Brain microvascular endothelial cell (primary cell): Measurements from ENCODE around the gene C1QTNF12.

Experiments used
- DNase-seq: peaks from one replicate; pipeline ENCODE4 v3.0.0-alpha.2; 2020
- H3K27ac ChIP-seq: fragments of 250-450 bp; sonication (Bioruptor Pico); 2 replicates; pipeline ENCODE4 v1.5.1; 2020; ENCODE audit warnings: mild to moderate bottlenecking, moderate library complexity
- H3K27me3 ChIP-seq: fragments of 250-450 bp; sonication (Bioruptor Pico); replicated peaks from 2 replicates; pipeline ENCODE4 v1.5.1; 2020; ENCODE audit warnings: mild to moderate bottlenecking
- H3K36me3 ChIP-seq: fragments of 250-450 bp; sonication (Bioruptor Pico); replicated peaks from 2 replicates; pipeline ENCODE4 v1.5.1; 2020; ENCODE audit warnings: mild to moderate bottlenecking
- H3K4me3 ChIP-seq: 2 replicates; pipeline ENCODE4 v1.5.1; 2011; ENCODE audit warnings: low read depth, mild to moderate bottlenecking, control low read depth, low read length, moderate library complexity
- in situ Hi-C: cut with HindIII; loops from 2 replicates; pipeline ENCODE4 v1.10.0; 2017; ENCODE audit warnings: low sequenced_read_pairs, low pct_ligation_motif_present
- TF ChIP-seq, protein P1 (sequence below): IDR thresholded peaks from 2 replicates; pipeline ENCODE4 v1.5.1; 2011; ENCODE audit warnings: low read depth, mild to moderate bottlenecking, moderate library complexity, low read length, control low read depth, inconsistent platforms; ENCODE audit errors: missing control alignments

Gene C1QTNF12

DNA sequence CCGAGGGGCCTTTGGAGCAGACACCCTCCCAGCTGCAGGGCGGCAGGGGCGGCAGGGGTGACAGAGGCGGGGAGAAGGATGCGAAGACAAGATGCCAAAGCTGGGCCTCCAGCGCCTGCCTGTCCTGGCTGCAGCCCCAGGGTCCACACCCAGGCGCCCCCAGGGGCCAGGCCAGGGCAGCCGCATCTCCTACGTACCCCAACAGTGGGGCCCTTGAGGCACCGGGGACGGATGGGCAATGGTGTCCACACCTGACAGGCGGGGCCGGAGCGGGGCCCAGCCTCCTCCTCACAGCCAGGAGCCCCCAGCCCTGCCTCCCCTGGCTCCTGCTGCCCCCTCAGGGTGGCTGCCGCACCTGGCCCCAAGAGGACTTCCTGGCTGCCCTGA is 7.3 kb downstream of the C1QTNF12 start:
- Histone ChIP-seq H3K36me3 (no peaks in the 10 kb centered on the region), H3K27me3 (no peaks in the 10 kb centered on the region), H3K4me3 (no peak overlapping the region), H3K27ac (no peak overlapping the region)
- no peak for DNase-seq
- TF ChIP-seq, protein P1, sequence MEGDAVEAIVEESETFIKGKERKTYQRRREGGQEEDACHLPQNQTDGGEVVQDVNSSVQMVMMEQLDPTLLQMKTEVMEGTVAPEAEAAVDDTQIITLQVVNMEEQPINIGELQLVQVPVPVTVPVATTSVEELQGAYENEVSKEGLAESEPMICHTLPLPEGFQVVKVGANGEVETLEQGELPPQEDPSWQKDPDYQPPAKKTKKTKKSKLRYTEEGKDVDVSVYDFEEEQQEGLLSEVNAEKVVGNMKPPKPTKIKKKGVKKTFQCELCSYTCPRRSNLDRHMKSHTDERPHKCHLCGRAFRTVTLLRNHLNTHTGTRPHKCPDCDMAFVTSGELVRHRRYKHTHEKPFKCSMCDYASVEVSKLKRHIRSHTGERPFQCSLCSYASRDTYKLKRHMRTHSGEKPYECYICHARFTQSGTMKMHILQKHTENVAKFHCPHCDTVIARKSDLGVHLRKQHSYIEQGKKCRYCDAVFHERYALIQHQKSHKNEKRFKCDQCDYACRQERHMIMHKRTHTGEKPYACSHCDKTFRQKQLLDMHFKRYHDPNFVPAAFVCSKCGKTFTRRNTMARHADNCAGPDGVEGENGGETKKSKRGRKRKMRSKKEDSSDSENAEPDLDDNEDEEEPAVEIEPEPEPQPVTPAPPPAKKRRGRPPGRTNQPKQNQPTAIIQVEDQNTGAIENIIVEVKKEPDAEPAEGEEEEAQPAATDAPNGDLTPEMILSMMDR = no peak
- in situ Hi-C loops = no loop called here

GRCh38 chr1:1238702-1239178 is 7.8 kb downstream of the C1QTNF12 start:
- DNase-seq = no peak

GRCh38 chr1:1237874-1238701 is 8.4 kb downstream of the C1QTNF12 start:
- H3K4me3 ChIP-seq = no peak overlapping the region
- in situ Hi-C loops = no loop called here
- DNase-seq = no peak
- H3K36me3 ChIP-seq = peaks cover under 1% of the 10 kb centered on the region
- TF ChIP-seq, protein P1 = no peak
- H3K27ac ChIP-seq = no peak overlapping the region
- H3K27me3 ChIP-seq = no peaks in the 10 kb centered on the region

More at GRCh38 chr1:1238702-1239178, 7.8 kb downstream of the C1QTNF12 start:
- TF ChIP-seq, protein P1 = no peak
- H3K27me3 ChIP-seq = no peaks in the 10 kb centered on the region
- in situ Hi-C loops = no loop called here
- H3K36me3 ChIP-seq = no peaks in the 10 kb centered on the region
- no peak overlapping the region for H3K27ac ChIP-seq
- no peak overlapping the region for H3K4me3 ChIP-seq

DNA sequence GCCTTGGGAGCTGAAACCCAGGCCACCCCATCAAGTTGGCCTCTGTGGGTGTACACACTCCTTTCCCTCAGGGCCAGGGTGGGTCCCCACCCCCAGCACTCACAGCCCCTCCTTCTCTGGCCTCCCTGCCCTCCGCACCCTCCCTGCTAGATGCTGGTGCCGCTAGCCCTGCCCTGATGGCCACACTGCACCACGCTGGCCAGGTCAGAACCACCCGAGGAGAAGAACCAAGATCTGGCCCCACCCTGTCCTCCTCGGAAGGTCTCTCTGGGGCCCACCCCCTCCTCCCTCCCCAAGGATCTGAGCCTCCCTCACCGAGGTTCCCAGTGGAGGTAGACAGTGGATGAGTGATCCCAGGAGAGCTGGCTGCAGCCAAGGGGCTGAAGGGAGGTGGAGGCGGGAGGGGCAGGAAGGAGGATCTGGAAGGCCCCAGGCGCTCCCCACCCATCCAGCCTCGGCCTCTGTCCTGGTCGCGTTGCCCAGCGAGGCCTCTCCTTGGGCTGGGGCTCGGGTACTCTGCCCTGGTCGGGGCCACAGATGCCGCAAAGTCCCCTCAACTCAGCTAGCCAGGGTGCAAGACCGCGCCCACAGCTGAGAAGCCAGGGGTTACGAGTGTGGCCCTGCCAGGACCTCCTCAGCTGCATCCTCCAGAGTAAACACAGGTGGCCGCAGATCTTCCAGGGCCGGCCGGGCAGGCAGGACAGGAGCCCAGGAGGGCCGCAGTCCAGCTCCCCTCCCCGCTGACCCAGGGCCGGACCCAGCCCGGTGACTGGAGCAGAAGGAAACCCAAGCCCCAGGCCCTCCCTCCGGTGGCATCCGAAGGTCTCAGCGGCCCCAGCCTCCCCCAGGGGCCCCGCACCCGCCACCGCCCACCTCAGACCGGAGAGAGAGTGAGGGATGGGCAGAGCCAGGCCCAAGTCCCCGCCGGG is 9.3 kb downstream of the C1QTNF12 start:
- peaks cover 2% of the 10 kb centered on the region for H3K36me3 ChIP-seq
- no peak for DNase-seq
- TF ChIP-seq, protein P1 = no peak
- H3K27ac ChIP-seq = no peak overlapping the region
- H3K4me3 ChIP-seq = no peak overlapping the region
- in situ Hi-C loops = no loop called here
- no peaks in the 10 kb centered on the region for H3K27me3 ChIP-seq

DNA sequence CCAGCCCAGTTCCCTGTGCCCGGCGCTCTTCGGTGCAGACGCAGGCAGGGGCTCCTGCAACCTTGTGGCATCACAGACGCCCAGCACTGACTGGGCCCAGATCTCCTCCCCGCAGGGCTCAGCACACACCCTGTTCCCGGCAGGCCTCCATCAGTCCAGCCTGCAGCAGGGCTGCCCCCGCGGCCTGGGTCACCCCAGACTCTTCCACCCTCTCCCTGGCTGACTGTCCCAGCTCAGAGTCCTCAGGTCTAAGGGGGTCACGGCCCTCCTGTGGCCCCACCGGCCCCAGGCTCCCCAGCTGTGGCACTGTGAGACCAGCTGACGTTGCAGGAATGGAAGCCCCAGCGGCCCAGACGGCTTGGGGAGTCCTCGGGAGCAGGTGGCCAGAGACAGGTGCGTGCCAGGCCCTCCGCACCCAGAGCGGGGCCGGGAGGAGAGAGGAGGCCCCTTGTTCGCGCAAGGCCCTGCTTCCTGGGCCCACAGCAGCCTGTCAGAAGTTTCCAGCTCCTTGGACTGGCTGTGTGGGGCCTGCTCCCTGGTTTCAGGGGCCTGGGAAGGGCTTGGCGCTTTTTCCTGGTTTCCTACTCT is 10.3 kb downstream of the C1QTNF12 start:
- H3K27me3 ChIP-seq = no peaks in the 10 kb centered on the region
- no peak overlapping the region for H3K4me3 ChIP-seq
- no peak overlapping the region for H3K27ac ChIP-seq
- peaks cover 2% of the 10 kb centered on the region for H3K36me3 ChIP-seq
- TF ChIP-seq, protein P1 = no peak
- no peak for DNase-seq
- in situ Hi-C loops = no loop called here
